Liver (tissue), 9 donors: ENCODE results near the gene TMEM190. TPM values are rescaled to one million over a fixed set of nuclear protein-coding genes. Genes with fewer than 3 reads are reported as not detected.

Experiments used
- DNase-seq: peaks from one replicate; pipeline ENCODE4 v3.0.0-alpha.2; 2017; ENCODE audit warnings: low spot score
- H3K27ac ChIP-seq, 2 donors: one replicate each; pipeline ENCODE4 v1.7.0; 2013; ENCODE audit warnings: inconsistent platforms in 2 of 2, low read length in 2 of 2, control low read depth in 1 of 2, low read depth in 1 of 2, mild to moderate bottlenecking in 1 of 2
- H3K27me3 ChIP-seq, 4 donors: one replicate each; pipeline versions ENCODE4 v1.6.1 to v1.7.0; 2013; ENCODE audit warnings: low read length in 3 of 4, inconsistent platforms in 1 of 4, mild to moderate bottlenecking in 1 of 4, moderate library complexity in 1 of 4; ENCODE audit not compliant: control insufficient read depth in 4 of 4, insufficient read depth in 4 of 4
- H3K36me3 ChIP-seq, 4 donors: one replicate each; pipeline versions ENCODE4 v1.6.1 to v1.7.0; 2013; ENCODE audit warnings: low read length in 3 of 4, mild to moderate bottlenecking in 3 of 4, low read depth in 1 of 4, moderate library complexity in 1 of 4; ENCODE audit not compliant: control insufficient read depth in 4 of 4, insufficient read depth in 3 of 4
- H3K4me1 ChIP-seq, 4 donors: one replicate each; pipeline versions ENCODE4 v1.6.1 to v1.7.0; 2013; ENCODE audit warnings: low read length in 3 of 4, mild to moderate bottlenecking in 3 of 4, moderate library complexity in 1 of 4; ENCODE audit not compliant: control insufficient read depth in 4 of 4, insufficient read depth in 4 of 4
- H3K4me3 ChIP-seq, 3 donors: one replicate each; pipeline versions ENCODE4 v1.6.1 to v1.7.0; 2013; ENCODE audit warnings: low read length in 3 of 3, control low read depth in 1 of 3, low read depth in 1 of 3, mild to moderate bottlenecking in 1 of 3
- H3K9ac ChIP-seq, 2 donors: one replicate each; pipeline ENCODE4 v1.7.0; 2013; ENCODE audit warnings: low read length in 2 of 2, mild to moderate bottlenecking in 2 of 2, moderate library complexity in 2 of 2, control low read depth in 1 of 2, low read depth in 1 of 2
- H3K9me3 ChIP-seq, 4 donors: one replicate each; pipeline versions ENCODE4 v1.6.1 to v1.7.0; 2013; ENCODE audit warnings: low read length in 3 of 4; ENCODE audit not compliant: control insufficient read depth in 4 of 4
- ATF3 ChIP-seq: IDR thresholded peaks from 2 replicates; pipeline ENCODE4 v1.6.1; 2016; ENCODE audit warnings: antibody characterized with exemption
- CTCF ChIP-seq: fragments of 150-350 bp; IDR thresholded peaks from 2 replicates; pipeline ENCODE4 v1.5.1; 2017; ENCODE audit warnings: improper control_type of control experiment, low read depth, low read length; ENCODE audit not compliant: missing input control
- EGR1 ChIP-seq, 2 donors: IDR thresholded peaks; 2 replicates each; pipeline ENCODE4 v1.6.1; 2016 to 2018; ENCODE audit warnings: antibody characterized with exemption in 2 of 2, low read depth in 2 of 2
- FOXA1 ChIP-seq: IDR thresholded peaks from 2 replicates; pipeline ENCODE4 v1.6.1; 2016; ENCODE audit warnings: antibody characterized with exemption
- FOXA2 ChIP-seq: IDR thresholded peaks from 2 replicates; pipeline ENCODE4 v1.6.1; 2016; ENCODE audit warnings: antibody characterized with exemption
- GABPA ChIP-seq, 2 donors: IDR thresholded peaks in 1 of 2; conservative IDR thresholded peaks in 1 of 2; 2 replicates each; pipeline ENCODE4 v1.6.1; 2016; ENCODE audit warnings: antibody characterized with exemption in 2 of 2, mild to moderate bottlenecking in 1 of 2, moderate library complexity in 1 of 2
- HNF4A ChIP-seq, 2 donors: conservative IDR thresholded peaks; 2 replicates each; pipeline ENCODE4 v1.6.1; 2016; ENCODE audit warnings: antibody characterized with exemption in 2 of 2, mild to moderate bottlenecking in 2 of 2
- HNF4G ChIP-seq: IDR thresholded peaks from 2 replicates; pipeline ENCODE4 v1.6.1; 2016; ENCODE audit warnings: antibody characterized with exemption
- JUND ChIP-seq, 2 donors: IDR thresholded peaks; 2 replicates each; pipeline ENCODE4 v1.6.1; 2016; ENCODE audit warnings: antibody characterized with exemption in 2 of 2
- NR2F2 ChIP-seq: IDR thresholded peaks from 2 replicates; pipeline ENCODE4 v1.6.1; 2016; ENCODE audit warnings: antibody characterized with exemption
- RAD21 ChIP-seq, 2 donors: IDR thresholded peaks; 2 replicates each; pipeline ENCODE4 v1.6.1; 2016; ENCODE audit warnings: antibody characterized with exemption in 2 of 2, mild to moderate bottlenecking in 2 of 2
- REST ChIP-seq: IDR thresholded peaks from 2 replicates; pipeline ENCODE4 v1.6.1; 2016; ENCODE audit warnings: antibody characterized with exemption, mild to moderate bottlenecking
- RXRA ChIP-seq, 2 donors: IDR thresholded peaks; 2 replicates each; pipeline ENCODE4 v1.6.1; 2017 to 2018; ENCODE audit warnings: antibody characterized with exemption in 2 of 2, mild to moderate bottlenecking in 1 of 2
- SP1 ChIP-seq: IDR thresholded peaks from 2 replicates; pipeline ENCODE4 v1.6.1; 2018; ENCODE audit warnings: antibody characterized with exemption, mild to moderate bottlenecking
- TAF1 ChIP-seq: conservative IDR thresholded peaks from 2 replicates; pipeline ENCODE4 v1.6.1; 2016; ENCODE audit warnings: antibody characterized with exemption, mild to moderate bottlenecking
- YY1 ChIP-seq: IDR thresholded peaks from 2 replicates; pipeline ENCODE4 v1.6.1; 2016; ENCODE audit warnings: antibody characterized with exemption, mild to moderate bottlenecking
- ZBTB33 ChIP-seq: IDR thresholded peaks from 2 replicates; pipeline ENCODE4 v1.6.1; 2016; ENCODE audit warnings: antibody characterized with exemption
- WGBS: extraction: QIAGEN DNeasy Blood & Tissue Kit; methylation state at CpG from one replicate; pipeline ENCODE4 v1.1.7; 2013; 5-methylcytosine and 5-hydroxymethylcytosine counted together
- polyA plus RNA-seq, 2 donors: library from polyadenylated mRNA; stranded (reverse) in 1 of 2; unstranded in 1 of 2; fragments of 200-250 nt in 1 of 2; fragments of >200 nt in 1 of 2; fragmentation: Nextera tagmentation in 1 of 2; extraction: Ambion mirVana in 1 of 2; gene quantifications; one replicate each; pipeline versions ENCODE4 v1.2.1 to v1.2.3, GENCODE V29; 2013 to 2015
- total RNA-seq, 2 donors: library from RNA; depleted of rRNA; stranded (reverse); fragments of >200 nt; gene quantifications; one replicate each; pipeline ENCODE4 v1.2.3, GENCODE V29; 2014
- TF ChIP-seq, protein P1 (sequence below): IDR thresholded peaks from 2 replicates; pipeline ENCODE4 v1.6.1; 2016; ENCODE audit warnings: antibody characterized with exemption
- donor health status: healthy.
- donor health status: healthy.
- donor health status: healthy.
- donor health status: healthy.
- donor health status: healthy.

TMEM190 gene
- total and polyA plus RNA-seq, 4 donors: not detected

- peaks cover 0 to 5% (median under 1%) of the 10 kb centered on the region in 4 donors for H3K27me3 ChIP-seq
Observed at GRCh38 chr19:55365964-55366363, 10.7 kb upstream of the TMEM190 start.

DNA sequence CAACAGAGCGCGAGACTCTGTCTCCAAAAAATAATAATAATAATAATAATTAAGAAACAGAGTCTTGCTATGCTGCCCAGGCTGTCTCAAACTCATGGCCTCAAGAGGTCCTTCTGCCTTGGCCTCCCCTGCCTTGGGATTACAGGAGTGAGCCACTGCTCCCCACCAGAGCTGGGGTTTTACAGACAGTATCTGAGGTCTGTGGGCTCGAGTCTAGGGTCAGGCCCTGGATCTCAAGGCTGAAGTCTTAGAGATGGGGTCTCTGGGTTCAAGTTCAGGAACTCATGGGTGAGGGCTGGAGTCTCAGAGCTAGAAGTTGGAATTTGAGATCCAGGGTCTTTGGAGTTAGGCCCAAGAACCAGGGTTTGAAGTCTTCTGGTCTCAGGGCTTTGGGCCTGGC is 9.8 kb upstream of the TMEM190 start:
- no peak overlapping the region for H3K27ac ChIP-seq
- TF ChIP-seq FOXA2: no peak
- TF ChIP-seq SP1: no peak
- no peak for TF ChIP-seq YY1
- no peak for TF ChIP-seq TAF1
- no peak for TF ChIP-seq ATF3
- no peak for TF ChIP-seq ZBTB33
- no peak for TF ChIP-seq CTCF
- TF ChIP-seq REST: no peak
- TF ChIP-seq NR2F2: no peak
- TF ChIP-seq JUND (IDR thresholded peaks at IDR 0.05): no peak
- no peak for TF ChIP-seq GABPA (IDR thresholded peaks at IDR 0.05 in 1 of 2, conservative IDR thresholded peaks at IDR 0.05 in 1 of 2)
- no peak for TF ChIP-seq RAD21 (IDR thresholded peaks at IDR 0.05)
- TF ChIP-seq, protein P1, sequence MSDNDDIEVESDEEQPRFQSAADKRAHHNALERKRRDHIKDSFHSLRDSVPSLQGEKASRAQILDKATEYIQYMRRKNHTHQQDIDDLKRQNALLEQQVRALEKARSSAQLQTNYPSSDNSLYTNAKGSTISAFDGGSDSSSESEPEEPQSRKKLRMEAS: no peak
- TF ChIP-seq FOXA1: no peak
- TF ChIP-seq RXRA (IDR thresholded peaks at IDR 0.05): no peak
- no peak for TF ChIP-seq EGR1 (IDR thresholded peaks at IDR 0.05; ENCODE audit: low read depth in 2 of 2)
- TF ChIP-seq HNF4A (conservative IDR thresholded peaks at IDR 0.05): no peak
- TF ChIP-seq HNF4G: no peak
- WGBS: 65% methylated on average over 3 of the region's 3 CpGs
- no peak overlapping the region for H3K9ac ChIP-seq
- peaks cover 0 to 9% (median 1%) of the 10 kb centered on the region in 4 donors for H3K4me1 ChIP-seq
- no peak for DNase-seq
- no peaks in the 10 kb centered on the region for H3K9me3 ChIP-seq
- H3K36me3 ChIP-seq: no peaks in the 10 kb centered on the region
- no peak overlapping the region for H3K4me3 ChIP-seq
- peaks cover 0 to 7% (median under 1%) of the 10 kb centered on the region in 4 donors for H3K27me3 ChIP-seq

More at GRCh38 chr19:55365964-55366363, 10.7 kb upstream of the TMEM190 start:
- H3K9me3 ChIP-seq: no peaks in the 10 kb centered on the region
- TF ChIP-seq RAD21 (IDR thresholded peaks at IDR 0.05) (no peak), FOXA2 (no peak), NR2F2 (no peak), HNF4A (conservative IDR thresholded peaks at IDR 0.05) (no peak), JUND (IDR thresholded peaks at IDR 0.05) (no peak), GABPA (IDR thresholded peaks at IDR 0.05 in 1 of 2, conservative IDR thresholded peaks at IDR 0.05 in 1 of 2) (no peak)
- WGBS: 72% methylated on average over 19 of the region's 19 CpGs
- H3K27ac ChIP-seq: no peak overlapping the region
- peaks cover 0 to 9% (median 1%) of the 10 kb centered on the region in 4 donors for H3K4me1 ChIP-seq
- DNase-seq: no peak
- no peaks in the 10 kb centered on the region for H3K36me3 ChIP-seq
- no peak overlapping the region for H3K9ac ChIP-seq
- no peak overlapping the region for H3K4me3 ChIP-seq
